Measurements from ENCODE around the gene TSPAN15.
"Not testable (repeated sequence)": the region's sequence is repeated elsewhere in the genome, so short reads cannot be mapped to it uniquely, and the experiment has no call there.

Gene TSPAN15

GRCh38 chr10:69517271-69517848 lies 66.1 kb downstream of the TSPAN15 start:
- Histone ChIP-seq H3K4me2 (ENCODE audit: low read length) (no peak overlapping the region), H3K4me1 (ENCODE audit: insufficient read depth, low read length, severe bottlenecking) (no peaks in the 10 kb centered on the region), H3K27ac (ENCODE audit: low read depth, low read length, poor library complexity, severe bottlenecking) (no peak overlapping the region), H4K20me1 (ENCODE audit: insufficient read depth, low read length) (no peaks in the 10 kb centered on the region), H3K4me3 (ENCODE audit: low read depth, low read length, poor library complexity, severe bottlenecking) (no peak overlapping the region), H2AFZ (ENCODE audit: low read length) (no peak overlapping the region), H3F3A (ENCODE audit: insufficient read depth, low read length) (no peaks in the 10 kb centered on the region), H3K27me3 (ENCODE audit: insufficient read depth, low read length) (no peaks in the 10 kb centered on the region), H3K9ac (ENCODE audit: low read length) (no peak overlapping the region), H3K9me2 (ENCODE audit: low read depth, low read length) (no peaks in the 10 kb centered on the region), H3K36me3 (ENCODE audit: insufficient read depth, low read length) (no peaks in the 10 kb centered on the region), H3K79me2 (ENCODE audit: insufficient read depth, low read length) (no peaks in the 10 kb centered on the region), H3K9me3 (ENCODE audit: low read length) (no peaks in the 10 kb centered on the region)
- TF ChIP-seq CTCF (IDR thresholded peaks at IDR 0.05; ENCODE audit: low read length) = no peak
- TF ChIP-seq EZH2 (IDR thresholded peaks at IDR 0.05; ENCODE audit: borderline replicate concordance, low read length) = no peak

GRCh38 chr10:69527961-69528360 lies 76.7 kb downstream of the TSPAN15 start:
- Histone ChIP-seq H3K4me2 (ENCODE audit: low read length) (no peak overlapping the region), H3K4me3 (ENCODE audit: low read depth, low read length, poor library complexity, severe bottlenecking) (no peak overlapping the region), H3F3A (ENCODE audit: insufficient read depth, low read length) (no peaks in the 10 kb centered on the region), H3K36me3 (ENCODE audit: insufficient read depth, low read length) (no peaks in the 10 kb centered on the region), H3K4me1 (ENCODE audit: insufficient read depth, low read length, severe bottlenecking) (no peaks in the 10 kb centered on the region), H3K27ac (ENCODE audit: low read depth, low read length, poor library complexity, severe bottlenecking) (no peak overlapping the region), H4K20me1 (ENCODE audit: insufficient read depth, low read length) (no peaks in the 10 kb centered on the region), H2AFZ (ENCODE audit: low read length) (no peak overlapping the region), H3K9me2 (ENCODE audit: low read depth, low read length) (no peaks in the 10 kb centered on the region), H3K9me3 (ENCODE audit: low read length) (no peaks in the 10 kb centered on the region), H3K9ac (ENCODE audit: low read length) (no peak overlapping the region), H3K27me3 (ENCODE audit: insufficient read depth, low read length) (no peaks in the 10 kb centered on the region), H3K79me2 (ENCODE audit: insufficient read depth, low read length) (no peaks in the 10 kb centered on the region)
- TF ChIP-seq CTCF (IDR thresholded peaks at IDR 0.05; ENCODE audit: low read length) = no peak
- no peak for TF ChIP-seq EZH2 (IDR thresholded peaks at IDR 0.05; ENCODE audit: borderline replicate concordance, low read length)

GRCh38 chr10:69533658-69534057 lies 82.4 kb downstream of the TSPAN15 start:
- no peaks in the 10 kb centered on the region for H3K27me3 ChIP-seq (ENCODE audit: insufficient read depth, low read length)
- H3K9me3 ChIP-seq (ENCODE audit: low read length) = no peaks in the 10 kb centered on the region
- no peaks in the 10 kb centered on the region for H3K4me1 ChIP-seq (ENCODE audit: insufficient read depth, low read length, severe bottlenecking)
- no peaks in the 10 kb centered on the region for H3F3A ChIP-seq (ENCODE audit: insufficient read depth, low read length)
- H3K9ac ChIP-seq (ENCODE audit: low read length) = no peak overlapping the region
- H3K4me3 ChIP-seq (ENCODE audit: low read depth, low read length, poor library complexity, severe bottlenecking) = no peak overlapping the region
- H3K4me2 ChIP-seq (ENCODE audit: low read length) = no peak overlapping the region
- no peaks in the 10 kb centered on the region for H3K36me3 ChIP-seq (ENCODE audit: insufficient read depth, low read length)
- TF ChIP-seq CTCF (IDR thresholded peaks at IDR 0.05; ENCODE audit: low read length) (no peak), EZH2 (IDR thresholded peaks at IDR 0.05; ENCODE audit: borderline replicate concordance, low read length) (no peak)
- H3K9me2 ChIP-seq (ENCODE audit: low read depth, low read length) = no peaks in the 10 kb centered on the region
- no peak overlapping the region for H2AFZ ChIP-seq (ENCODE audit: low read length)
- H3K79me2 ChIP-seq (ENCODE audit: insufficient read depth, low read length) = no peaks in the 10 kb centered on the region
- no peaks in the 10 kb centered on the region for H4K20me1 ChIP-seq (ENCODE audit: insufficient read depth, low read length)
- no peak overlapping the region for H3K27ac ChIP-seq (ENCODE audit: low read depth, low read length, poor library complexity, severe bottlenecking)

GRCh38 chr10:69536521-69536920 lies 85.3 kb downstream of the TSPAN15 start:
- H4K20me1 ChIP-seq (ENCODE audit: insufficient read depth, low read length); H3K9me3 ChIP-seq (ENCODE audit: low read length); H3K4me1 ChIP-seq (ENCODE audit: insufficient read depth, low read length, severe bottlenecking); H3K4me2 ChIP-seq (ENCODE audit: low read length); H3K9me2 ChIP-seq (ENCODE audit: low read depth, low read length); H2AFZ ChIP-seq (ENCODE audit: low read length); H3F3A ChIP-seq (ENCODE audit: insufficient read depth, low read length); H3K27me3 ChIP-seq (ENCODE audit: insufficient read depth, low read length); H3K27ac ChIP-seq (ENCODE audit: low read depth, low read length, poor library complexity, severe bottlenecking); H3K4me3 ChIP-seq (ENCODE audit: low read depth, low read length, poor library complexity, severe bottlenecking); H3K36me3 ChIP-seq (ENCODE audit: insufficient read depth, low read length); H3K9ac ChIP-seq (ENCODE audit: low read length); H3K79me2 ChIP-seq (ENCODE audit: insufficient read depth, low read length): not testable (repeated sequence)
